Rectal smooth muscle tissue (tissue), 1 donor: ENCODE measurements around the gene TCEAL9.

ENCODE experiments used
- H3K27ac ChIP-seq: one replicate; pipeline ENCODE4 v1.7.0; 2013; ENCODE audit warnings: low read depth, low read length, inconsistent platforms
- H3K27me3 ChIP-seq: one replicate; pipeline ENCODE4 v1.7.0; 2013; ENCODE audit warnings: low read length; ENCODE audit not compliant: control insufficient read depth, insufficient read depth
- H3K36me3 ChIP-seq: one replicate; pipeline ENCODE4 v1.7.0; 2013; ENCODE audit warnings: low read length; ENCODE audit not compliant: control insufficient read depth, insufficient read depth
- H3K4me1 ChIP-seq: one replicate; pipeline ENCODE4 v1.7.0; 2013; ENCODE audit warnings: low read length; ENCODE audit not compliant: control insufficient read depth, insufficient read depth
- H3K4me3 ChIP-seq: one replicate; pipeline ENCODE4 v1.7.0; 2013; ENCODE audit warnings: low read length
- H3K9ac ChIP-seq: one replicate; pipeline ENCODE4 v1.7.0; 2013; ENCODE audit warnings: low read length

The TCEAL9 gene

GRCh38 chrX:103405009-103405333, 48.7 kb downstream of the TCEAL9 start:
- Histone ChIP-seq H3K27me3 (no peaks in the 10 kb centered on the region), H3K36me3 (no peaks in the 10 kb centered on the region), H3K9ac (no peak overlapping the region), H3K4me1 (no peaks in the 10 kb centered on the region), H3K4me3 (peak overlapping the region; percentile 57), H3K27ac (no peak overlapping the region)

GRCh38 chrX:103406256-103406655, 50.0 kb downstream of the TCEAL9 start:
- no peak overlapping the region for H3K9ac ChIP-seq
- no peak overlapping the region for H3K4me3 ChIP-seq
- H3K27me3 ChIP-seq: no peaks in the 10 kb centered on the region
- H3K27ac ChIP-seq: no peak overlapping the region
- no peaks in the 10 kb centered on the region for H3K4me1 ChIP-seq
- H3K36me3 ChIP-seq: no peaks in the 10 kb centered on the region

- Histone ChIP-seq H3K27me3 (no peaks in the 10 kb centered on the region), H3K27ac (no peak overlapping the region), H3K36me3 (no peaks in the 10 kb centered on the region), H3K4me3 (no peak overlapping the region), H3K4me1 (no peaks in the 10 kb centered on the region), H3K9ac (no peak overlapping the region)
Observed at GRCh38 chrX:103407776-103408175, 51.5 kb downstream of the TCEAL9 start.
